GM12875 (cell line): ENCODE results near the gene GDF11.

Source experiments
- H3K4me3 ChIP-seq: one replicate; pipeline ENCODE4 v1.5.1; 2011; ENCODE audit warnings: low read depth, low read length, control low read depth
- CTCF ChIP-seq: IDR thresholded peaks from 2 replicates; pipeline ENCODE4 v1.5.1; 2011; ENCODE audit warnings: low read depth, mild to moderate bottlenecking, control low read depth, inconsistent platforms, low read length, moderate library complexity, borderline replicate concordance; ENCODE audit not compliant: insufficient read depth

The GDF11 gene

DNA sequence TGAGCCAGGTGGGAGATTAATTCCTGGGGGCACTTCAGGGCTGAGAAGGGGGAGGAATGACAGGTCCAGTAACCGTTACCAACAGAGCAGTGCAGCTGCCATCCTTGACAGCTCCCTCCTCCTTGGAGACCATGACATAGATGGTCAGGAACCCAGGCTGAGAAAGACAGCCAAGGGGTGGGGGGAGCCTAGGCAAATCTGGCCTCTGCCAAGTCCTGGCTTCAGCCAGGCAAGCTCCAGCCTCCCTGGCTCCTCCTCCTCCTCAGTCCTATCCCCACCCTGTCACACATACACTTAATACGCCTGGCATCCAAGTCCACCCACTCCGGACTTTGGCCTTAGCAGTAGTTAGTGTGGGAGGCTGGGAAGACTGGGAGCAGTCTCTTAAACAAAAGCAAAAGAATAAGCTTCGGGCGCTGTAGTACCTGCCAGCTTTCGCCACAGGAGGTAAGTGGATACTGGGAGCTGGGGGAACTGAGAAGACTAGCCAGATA is 22.8 kb upstream of the GDF11 start, which contains the start of gene RDH5:
Gene RDH5 (plus strand): TSS at position 323 of the 494 bp plus-strand sequence. CDS start 792 bp downstream, outside the sequence.
- H3K4me3 ChIP-seq = no peak within 1 kb of the TSS
- TF ChIP-seq CTCF = no peak

- no peak overlapping the region for H3K4me3 ChIP-seq
- peak; percentile 24; the same call in 1 of the 2 replicates for TF ChIP-seq CTCF
Measured at GRCh38 chr12:55720894-55721444, 22.0 kb upstream of the GDF11 start.

- TF ChIP-seq CTCF = no peak
Measured at GRCh38 chr12:55721601-55722213, 21.2 kb upstream of the GDF11 start.

DNA sequence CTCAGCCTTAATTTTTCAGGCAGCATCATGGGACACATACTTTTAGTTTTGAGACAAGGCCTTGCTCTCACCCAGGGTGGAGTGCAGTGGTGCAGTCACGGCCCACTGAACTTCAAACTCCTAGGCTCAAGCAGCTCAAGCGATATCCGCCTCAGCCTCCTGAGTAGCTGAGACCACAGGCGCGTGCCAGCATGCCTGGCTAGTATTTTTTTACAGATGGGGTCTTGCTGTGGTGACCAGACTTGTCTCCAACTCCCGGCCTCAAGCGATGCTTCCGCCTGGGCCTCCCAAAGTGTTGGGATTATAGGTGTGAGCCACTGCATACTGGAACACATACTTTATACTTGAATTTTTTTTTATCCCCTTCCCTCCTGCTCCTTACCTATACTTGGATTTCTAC is 20.0 kb upstream of the GDF11 start:
- no peak overlapping the region for H3K4me3 ChIP-seq
- TF ChIP-seq CTCF = no peak

More at GRCh38 chr12:55721601-55722213, 21.2 kb upstream of the GDF11 start:
- H3K4me3 ChIP-seq = no peak overlapping the region

GRCh38 chr12:55723516-55724225 is 19.3 kb upstream of the GDF11 start:
- no peak for TF ChIP-seq CTCF
- H3K4me3 ChIP-seq = no peak overlapping the region

- TF ChIP-seq CTCF = peak; percentile 80
- no peak overlapping the region for H3K4me3 ChIP-seq
Measured at GRCh38 chr12:55724226-55724939, 18.5 kb upstream of the GDF11 start.
